Adipose tissue (tissue), 3 donors: ENCODE data around the gene COL26A1. TPM values are rescaled to one million over a fixed set of nuclear protein-coding genes. Genes with fewer than 3 reads are reported as not detected.

Experiments
- H3K27ac ChIP-seq: one replicate; pipeline ENCODE4 v1.5.1; 2013; ENCODE audit warnings: low read depth, low read length
- WGBS, 3 donors: extraction: QIAGEN DNeasy Blood & Tissue Kit; methylation state at CpG; one replicate each; pipeline ENCODE4 v1.1.7; 2013; 5-methylcytosine and 5-hydroxymethylcytosine counted together
- polyA plus RNA-seq, 3 donors: library from polyadenylated mRNA; stranded (reverse); fragments of 200-250 nt; gene quantifications; one replicate each; pipeline ENCODE4 v1.2.3, GENCODE V29; 2013
- donor health status: healthy with polysubstance abuse.
- donor health status: Bipolar disorder and iron deficiency.
- donor health status: healthy.

COL26A1 gene
- polyA plus RNA-seq, 3 donors = 0.01 to 1.1 (median 0.11) TPM

GRCh38 chr7:101507791-101508252 is 145.1 kb downstream of the COL26A1 start:
- H3K27ac ChIP-seq = no peak overlapping the region
- 30 to 31% (median 30%) methylated on average over 9 of the region's 9 CpGs for WGBS, 3 donors

GRCh38 chr7:101510297-101510696 is 147.6 kb downstream of the COL26A1 start:
- 83 to 91% (median 88%) methylated on average over 5 of the region's 5 CpGs for WGBS, 3 donors
- no peak overlapping the region for H3K27ac ChIP-seq

GRCh38 chr7:101511965-101512364 is 149.3 kb downstream of the COL26A1 start:
- H3K27ac ChIP-seq = no peak overlapping the region
- WGBS, 3 donors = 71 to 85% (median 72%) methylated on average over 5 of the region's 5 CpGs

DNA sequence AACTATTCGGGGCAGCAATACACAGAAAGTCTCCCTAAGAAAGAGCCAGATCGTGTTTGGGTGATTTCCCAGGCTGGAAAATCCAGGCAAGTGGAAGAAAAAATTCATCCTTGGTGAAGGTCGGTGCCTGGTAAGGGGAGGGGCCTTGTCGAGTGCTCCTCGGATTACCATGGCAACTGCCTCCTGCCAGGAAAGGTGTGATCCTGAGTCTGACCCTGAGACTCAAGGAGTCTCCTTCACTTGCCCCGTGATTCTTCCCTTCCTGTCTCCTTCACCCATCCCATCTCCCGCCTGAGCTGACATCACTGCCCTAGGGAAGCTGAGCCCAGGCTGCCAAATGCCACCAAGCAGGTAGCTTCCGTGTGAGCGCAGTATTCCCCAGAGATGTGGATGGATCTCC is 154.2 kb downstream of the COL26A1 start:
- no peak overlapping the region for H3K27ac ChIP-seq
- 60 to 75% (median 68%) methylated on average over 9 of the region's 9 CpGs for WGBS, 3 donors

GRCh38 chr7:101517304-101517703 is 154.6 kb downstream of the COL26A1 start:
- 73 to 78% (median 77%) methylated on average over 10 of the region's 10 CpGs for WGBS, 3 donors
- H3K27ac ChIP-seq = no peak overlapping the region

GRCh38 chr7:101518336-101518735 is 155.7 kb downstream of the COL26A1 start:
- WGBS, 3 donors = 48 to 61% (median 49%) methylated on average over 9 of the region's 9 CpGs
- no peak overlapping the region for H3K27ac ChIP-seq

DNA sequence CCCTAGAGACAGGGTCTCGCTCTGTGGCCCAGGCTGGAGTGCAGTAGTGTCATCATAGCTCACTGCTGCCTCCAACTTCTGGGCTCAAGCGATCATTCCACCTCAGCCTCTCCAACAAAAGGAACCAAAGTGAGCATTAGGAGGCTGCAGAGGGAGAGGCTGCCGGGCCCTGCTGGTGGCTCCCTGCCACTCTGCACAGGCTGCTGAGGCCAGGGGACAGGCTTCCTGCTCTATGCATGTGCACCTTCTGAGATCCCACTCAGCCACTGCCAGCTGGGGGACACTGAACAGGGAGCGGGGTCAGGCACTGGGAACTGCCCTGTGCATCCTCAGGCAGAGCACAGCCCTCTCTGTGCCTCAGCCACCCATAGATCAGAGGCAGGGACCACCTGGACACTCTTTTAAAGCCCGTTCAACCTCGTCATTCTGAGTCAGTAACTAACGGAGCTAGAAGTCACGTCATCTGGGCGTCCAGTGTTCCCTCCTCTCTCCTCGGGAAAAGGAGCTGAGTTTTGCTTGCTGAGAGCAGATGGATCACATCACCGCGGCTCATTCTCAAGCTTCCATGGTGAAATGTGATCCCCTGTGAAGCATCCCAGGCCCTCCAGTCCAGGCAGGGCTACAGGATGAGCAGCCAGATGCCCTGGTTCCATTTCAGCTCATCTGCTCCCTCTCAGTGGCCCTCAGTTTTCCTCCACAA is 156.8 kb downstream of the COL26A1 start:
- WGBS, 3 donors = 53 to 63% (median 62%) methylated on average over 12 of the region's 12 CpGs
- H3K27ac ChIP-seq = no peak overlapping the region

DNA sequence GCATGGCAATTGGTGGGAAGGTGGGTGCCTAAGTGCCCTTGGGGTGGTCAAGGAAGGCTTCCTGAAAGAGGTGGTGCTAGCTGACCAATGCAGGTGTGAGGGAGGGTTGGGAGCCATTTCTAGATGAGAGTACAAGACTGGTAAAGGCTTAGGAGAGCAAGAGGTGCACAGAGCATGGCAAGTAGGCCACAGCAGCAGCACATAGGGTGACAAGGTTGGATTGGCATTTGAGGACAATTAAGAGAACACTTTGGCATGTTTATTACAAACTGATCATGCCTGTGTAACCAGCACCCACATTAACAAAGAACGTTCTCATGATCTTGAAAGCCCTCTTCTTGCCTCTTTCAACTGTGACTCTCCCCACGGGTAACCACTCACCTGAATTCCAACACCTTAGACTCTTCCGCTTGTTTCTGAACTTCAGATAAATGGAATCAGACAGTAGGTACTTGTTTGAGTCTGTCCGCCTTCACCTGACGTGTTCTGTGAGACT is 158.8 kb downstream of the COL26A1 start:
- H3K27ac ChIP-seq = no peak overlapping the region
- WGBS, 3 donors = 79 to 92% (median 91%) methylated on average over 5 of the region's 5 CpGs

- 68 to 78% (median 72%) methylated on average over 5 of the region's 5 CpGs for WGBS, 3 donors
- H3K27ac ChIP-seq = no peak overlapping the region
These were observed 159.3 kb downstream of the COL26A1 start for GRCh38 chr7:101522021-101522420.

DNA sequence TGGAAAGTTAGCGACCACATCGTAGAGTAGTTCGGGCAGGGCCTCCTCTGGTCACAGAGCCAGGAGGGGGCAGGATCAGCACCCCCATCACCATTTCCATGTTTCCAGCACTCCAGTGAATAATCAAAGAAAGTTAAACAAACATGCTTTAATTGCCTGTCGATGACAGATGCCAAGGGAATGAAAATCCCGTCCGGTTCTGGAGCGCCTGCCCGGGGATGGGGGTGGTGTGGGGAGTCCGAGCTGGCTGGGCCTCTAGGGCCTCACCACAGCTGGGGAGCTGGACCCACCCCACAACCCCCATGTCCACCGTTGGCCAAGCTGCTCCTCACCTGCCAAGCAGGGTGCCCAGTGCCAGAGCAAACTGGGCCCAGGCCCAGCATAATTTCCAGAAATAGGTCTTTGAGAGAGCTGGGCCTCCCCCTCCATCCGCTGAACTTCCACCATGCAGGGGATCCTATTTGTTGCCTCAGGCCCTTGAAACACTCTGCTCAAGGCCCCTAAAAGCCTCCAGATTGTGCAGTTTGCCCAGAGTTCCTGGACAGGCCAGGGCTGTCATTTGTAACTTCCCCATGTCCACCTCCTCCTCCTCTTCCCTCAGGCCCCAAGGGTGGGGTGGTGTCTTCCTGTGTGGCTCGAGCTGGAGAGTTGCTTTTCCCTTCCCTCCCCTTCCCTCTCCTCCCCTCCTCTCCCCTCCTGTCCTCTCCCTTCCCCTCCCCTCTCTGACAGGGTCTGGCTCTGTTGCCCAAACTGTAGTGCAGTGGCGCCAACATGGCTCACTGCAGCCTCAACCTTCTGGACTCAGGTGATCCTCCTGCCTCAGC is 165.4 kb downstream of the COL26A1 start:
- no peak overlapping the region for H3K27ac ChIP-seq
- 52 to 66% (median 60%) methylated on average over 12 to 13 of the region's 13 CpGs for WGBS, 3 donors

- no peak overlapping the region for H3K27ac ChIP-seq
- WGBS, 3 donors = 73 to 88% (median 81%) methylated on average over 4 of the region's 4 CpGs
These were observed 166.9 kb downstream of the COL26A1 start for GRCh38 chr7:101529560-101529959.

DNA sequence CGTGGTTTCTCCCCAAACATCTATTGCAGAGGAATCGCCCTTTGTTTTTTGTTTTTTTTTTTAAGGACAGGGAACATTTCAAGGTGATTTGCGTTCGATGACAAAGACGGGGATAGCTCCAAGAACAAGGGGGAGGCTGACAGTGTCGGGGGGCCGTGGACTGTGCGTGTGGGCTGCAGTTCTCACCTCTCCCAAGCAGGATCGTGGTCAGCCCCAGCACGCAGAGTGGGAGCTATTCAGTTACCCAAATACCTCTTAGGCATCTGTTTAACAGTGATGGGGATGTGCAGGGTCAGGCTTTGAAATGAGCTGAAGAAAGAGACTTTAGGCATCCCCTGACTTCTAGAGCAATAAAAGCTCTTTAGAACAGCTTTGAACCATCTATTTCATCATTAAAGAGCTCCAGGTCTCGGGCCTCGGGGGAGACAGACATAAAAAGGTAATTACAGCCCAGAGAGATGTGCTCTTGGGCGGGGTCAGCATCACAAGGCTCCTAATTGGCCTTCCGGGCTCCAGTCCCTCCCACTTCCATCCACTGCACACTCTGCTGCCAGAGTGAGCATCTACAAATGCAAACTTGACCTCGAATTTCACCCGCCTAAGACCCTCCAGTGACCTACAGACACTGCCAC is 169.2 kb downstream of the COL26A1 start:
- no peak overlapping the region for H3K27ac ChIP-seq
- WGBS, 3 donors = 70 to 75% (median 74%) methylated on average over 16 of the region's 16 CpGs

- WGBS, 3 donors = 88 to 95% (median 94%) methylated on average over 4 of the region's 4 CpGs
- H3K27ac ChIP-seq = no peak overlapping the region
These were observed 169.9 kb downstream of the COL26A1 start for GRCh38 chr7:101532400-101533102.

DNA sequence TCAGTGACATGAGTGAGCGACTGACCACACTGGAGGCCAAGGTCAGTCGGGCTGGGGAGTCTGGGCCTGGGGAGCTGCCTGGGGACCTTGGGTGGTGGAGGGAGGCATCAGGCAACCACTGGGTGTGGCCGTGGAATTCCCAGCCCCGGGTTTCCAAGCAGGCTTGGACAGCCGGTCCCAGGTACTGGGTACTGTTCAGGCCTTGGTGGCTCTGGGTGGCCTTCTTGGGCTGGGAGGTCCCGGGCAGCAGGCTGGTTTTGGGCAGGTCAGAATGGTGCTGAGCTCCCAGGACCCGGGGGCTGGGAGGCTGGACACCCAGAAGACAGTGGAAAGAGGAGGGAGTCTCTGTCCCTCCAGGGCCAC is 170.4 kb downstream of the COL26A1 start:
- 87 to 91% (median 90%) methylated on average over 7 of the region's 7 CpGs for WGBS, 3 donors

GRCh38 chr7:101534015-101534803 is 171.5 kb downstream of the COL26A1 start:
- WGBS, 3 donors = 73 to 84% (median 77%) methylated on average over 8 of the region's 8 CpGs
- H3K27ac ChIP-seq = no peak overlapping the region

More for the DNA sequence above, 170.4 kb downstream of the COL26A1 start:
- no peak overlapping the region for H3K27ac ChIP-seq

- H3K27ac ChIP-seq = no peak overlapping the region
- WGBS, 3 donors = 81 to 89% (median 87%) methylated on average over 11 of the region's 11 CpGs
These were observed 172.2 kb downstream of the COL26A1 start for GRCh38 chr7:101534873-101535272.

DNA sequence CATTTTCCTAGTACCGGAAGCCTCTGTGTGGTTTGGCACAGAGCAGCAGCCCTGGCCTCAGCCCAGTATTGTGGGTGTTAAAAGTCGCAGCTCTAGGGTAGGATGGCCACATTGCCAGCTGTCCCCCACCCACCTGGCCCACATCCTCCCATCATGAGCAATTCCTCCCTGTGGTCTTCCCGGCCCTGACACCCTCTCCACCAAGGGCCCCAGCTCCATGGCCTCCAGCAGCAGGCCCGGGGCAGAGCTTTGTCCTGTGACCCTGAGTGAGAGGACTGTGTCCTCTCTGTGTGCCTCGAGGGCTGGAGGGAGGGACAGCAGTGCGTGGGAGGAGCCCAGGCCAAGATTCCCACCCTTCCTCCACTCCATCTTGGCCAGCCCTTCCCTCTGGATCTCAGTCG is 172.7 kb downstream of the COL26A1 start:
- no peak overlapping the region for H3K27ac ChIP-seq
- 23 to 50% (median 35%) methylated on average over 7 of the region's 7 CpGs for WGBS, 3 donors

DNA sequence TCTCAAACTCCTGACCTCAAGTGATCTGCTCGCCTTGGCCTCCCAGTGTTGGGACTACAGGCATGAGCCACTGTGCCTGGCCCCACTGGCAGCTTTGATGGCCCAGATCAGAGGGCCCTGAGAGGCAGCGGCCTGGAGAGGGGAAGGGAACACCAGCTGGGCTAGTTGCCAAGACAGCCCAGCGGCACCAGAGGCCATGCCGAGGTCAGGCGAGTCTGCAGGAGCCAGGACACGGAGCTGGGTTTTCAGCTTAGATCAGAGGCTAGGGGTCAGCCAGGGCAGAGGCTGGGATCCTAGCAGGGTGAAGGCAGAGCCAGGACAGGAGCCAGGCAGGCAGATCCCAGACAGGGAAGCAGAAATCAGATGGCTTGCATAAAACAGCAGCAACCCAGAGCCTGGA is 173.6 kb downstream of the COL26A1 start:
- 42 to 47% (median 42%) methylated on average over 6 of the region's 6 CpGs for WGBS, 3 donors
- H3K27ac ChIP-seq = no peak overlapping the region
